IPS-18a (cell line): ENCODE results near the gene ABCA3.

Source experiments
- H3K27ac ChIP-seq: one replicate; pipeline ENCODE4 v1.5.1; 2013; ENCODE audit warnings: low read length
- H3K27me3 ChIP-seq: one replicate; pipeline ENCODE4 v1.6.1; 2013; ENCODE audit warnings: mild to moderate bottlenecking, low read length; ENCODE audit not compliant: control insufficient read depth, insufficient read depth
- H3K36me3 ChIP-seq: one replicate; pipeline ENCODE4 v1.6.1; 2013; ENCODE audit warnings: low read depth, low read length; ENCODE audit not compliant: control insufficient read depth
- H3K4me1 ChIP-seq: one replicate; pipeline ENCODE4 v1.6.1; 2013; ENCODE audit warnings: low read depth, low read length; ENCODE audit not compliant: control insufficient read depth
- H3K4me3 ChIP-seq: one replicate; pipeline ENCODE4 v1.5.1; 2013; ENCODE audit warnings: low read length
- H3K9ac ChIP-seq: one replicate; pipeline ENCODE4 v1.6.1; 2013; ENCODE audit warnings: mild to moderate bottlenecking, low read length, moderate library complexity
- H3K9me3 ChIP-seq: one replicate; pipeline ENCODE4 v1.6.1; 2013; ENCODE audit warnings: low read depth, low read length; ENCODE audit not compliant: control insufficient read depth

The ABCA3 gene

DNA sequence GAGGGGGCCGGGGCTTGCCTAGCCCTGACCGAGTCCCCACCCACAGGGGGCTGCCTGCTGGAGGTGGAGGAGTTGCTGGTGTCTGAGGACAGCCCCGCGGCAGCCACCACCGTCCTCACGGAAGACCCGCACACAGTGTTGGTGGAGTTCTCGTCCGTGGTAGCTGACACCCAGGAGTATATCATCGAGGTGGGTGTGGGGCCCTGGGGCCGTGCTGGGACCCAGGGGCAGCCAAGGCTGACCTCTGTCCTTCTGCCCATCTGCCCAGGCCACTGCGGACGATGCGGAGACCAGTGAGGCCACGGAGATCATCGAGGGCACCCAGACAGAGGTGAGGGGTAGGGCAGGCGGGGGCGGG, 105.7 kb downstream of the ABCA3 start:
- Histone ChIP-seq H3K36me3 (peaks cover 21% of the 10 kb centered on the region), H3K9ac (no peak overlapping the region), H3K9me3 (no peaks in the 10 kb centered on the region), H3K4me3 (no peak overlapping the region), H3K27ac (no peak overlapping the region), H3K27me3 (peaks cover 28% of the 10 kb centered on the region), H3K4me1 (no peaks in the 10 kb centered on the region)

DNA sequence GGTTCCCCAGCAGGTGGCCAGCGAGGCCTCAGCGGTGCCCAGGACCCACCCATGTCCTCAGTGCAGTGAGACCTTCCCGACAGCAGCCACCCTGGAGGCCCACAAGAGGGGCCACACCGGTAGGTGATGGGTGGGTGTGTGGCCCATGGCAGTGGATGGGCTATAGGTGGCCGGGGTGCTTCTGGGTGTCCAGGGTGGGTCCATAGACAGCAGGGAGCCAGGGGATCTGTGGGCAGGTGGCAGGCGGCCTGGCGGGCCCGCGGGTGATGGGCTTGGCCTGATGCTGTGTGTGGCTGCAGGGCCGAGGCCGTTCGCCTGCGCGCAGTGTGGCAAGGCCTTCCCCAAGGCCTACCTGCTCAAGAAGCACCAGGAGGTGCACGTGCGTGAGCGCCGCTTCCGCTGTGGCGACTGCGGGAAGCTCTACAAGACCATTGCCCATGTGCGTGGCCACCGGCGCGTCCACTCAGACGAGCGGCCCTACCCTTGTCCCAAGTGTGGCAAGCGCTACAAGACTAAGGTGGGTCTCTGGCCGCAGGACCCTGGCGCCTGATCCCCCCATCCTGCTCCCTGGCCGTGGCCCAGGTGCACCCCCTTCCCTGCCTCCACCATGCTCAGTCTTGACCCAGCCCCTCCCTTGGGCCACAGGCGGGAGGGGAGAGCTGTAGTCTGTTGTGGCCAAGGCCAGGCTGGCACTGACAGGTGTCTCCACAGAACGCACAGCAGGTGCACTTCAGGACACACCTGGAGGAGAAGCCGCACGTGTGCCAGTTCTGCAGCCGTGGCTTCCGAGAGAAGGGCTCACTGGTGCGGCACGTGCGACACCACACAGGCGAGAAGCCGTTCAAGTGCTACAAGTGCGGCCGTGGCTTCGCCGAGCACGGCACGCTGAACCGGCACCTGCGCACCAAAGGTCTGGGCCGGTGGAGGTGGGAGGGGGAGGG, 106.4 kb downstream of the ABCA3 start:
- Histone ChIP-seq H3K27ac (no peak overlapping the region), H3K4me1 (no peaks in the 10 kb centered on the region), H3K9me3 (no peaks in the 10 kb centered on the region), H3K9ac (no peak overlapping the region), H3K36me3 (peaks cover 27% of the 10 kb centered on the region), H3K4me3 (no peak overlapping the region), H3K27me3 (peaks cover 28% of the 10 kb centered on the region)

DNA sequence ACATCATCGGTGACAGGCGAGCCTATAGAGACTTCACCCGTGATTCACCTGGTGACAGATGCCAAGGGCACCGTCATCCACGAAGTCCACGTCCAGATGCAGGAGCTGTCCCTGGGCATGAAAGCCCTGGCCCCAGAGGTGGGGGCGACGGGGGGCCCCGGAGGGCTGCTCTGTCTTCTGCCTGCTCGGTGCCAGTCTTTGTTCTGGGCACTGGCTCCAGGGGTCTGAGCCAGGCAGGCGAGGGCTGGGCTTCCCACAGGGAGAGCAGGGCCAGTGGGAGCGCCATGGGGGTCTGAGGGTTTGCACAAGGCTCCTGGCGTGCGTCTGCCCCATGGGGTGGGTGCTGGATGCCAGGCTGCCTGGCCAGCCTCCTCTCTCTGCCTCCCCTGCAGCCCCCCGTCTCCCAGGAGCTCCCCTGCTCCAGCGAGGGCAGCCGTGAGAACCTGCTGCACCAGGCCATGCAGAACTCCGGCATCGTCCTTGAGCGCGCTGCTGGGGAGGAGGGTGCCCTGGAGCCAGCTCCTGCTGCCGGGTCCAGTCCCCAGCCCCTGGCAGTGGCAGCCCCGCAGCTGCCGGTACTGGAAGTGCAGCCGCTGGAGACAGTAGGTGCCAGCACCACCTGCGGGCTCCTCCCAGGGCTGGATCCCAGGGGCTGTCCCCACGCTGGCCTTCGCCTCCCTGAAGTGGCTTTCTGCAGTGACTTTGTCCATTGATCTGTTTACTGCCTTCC, 107.3 kb downstream of the ABCA3 start:
- Histone ChIP-seq H3K9ac (no peak overlapping the region), H3K4me3 (no peak overlapping the region), H3K27ac (no peak overlapping the region), H3K9me3 (no peaks in the 10 kb centered on the region), H3K36me3 (peaks cover 34% of the 10 kb centered on the region), H3K27me3 (peaks cover 26% of the 10 kb centered on the region), H3K4me1 (no peaks in the 10 kb centered on the region)

DNA sequence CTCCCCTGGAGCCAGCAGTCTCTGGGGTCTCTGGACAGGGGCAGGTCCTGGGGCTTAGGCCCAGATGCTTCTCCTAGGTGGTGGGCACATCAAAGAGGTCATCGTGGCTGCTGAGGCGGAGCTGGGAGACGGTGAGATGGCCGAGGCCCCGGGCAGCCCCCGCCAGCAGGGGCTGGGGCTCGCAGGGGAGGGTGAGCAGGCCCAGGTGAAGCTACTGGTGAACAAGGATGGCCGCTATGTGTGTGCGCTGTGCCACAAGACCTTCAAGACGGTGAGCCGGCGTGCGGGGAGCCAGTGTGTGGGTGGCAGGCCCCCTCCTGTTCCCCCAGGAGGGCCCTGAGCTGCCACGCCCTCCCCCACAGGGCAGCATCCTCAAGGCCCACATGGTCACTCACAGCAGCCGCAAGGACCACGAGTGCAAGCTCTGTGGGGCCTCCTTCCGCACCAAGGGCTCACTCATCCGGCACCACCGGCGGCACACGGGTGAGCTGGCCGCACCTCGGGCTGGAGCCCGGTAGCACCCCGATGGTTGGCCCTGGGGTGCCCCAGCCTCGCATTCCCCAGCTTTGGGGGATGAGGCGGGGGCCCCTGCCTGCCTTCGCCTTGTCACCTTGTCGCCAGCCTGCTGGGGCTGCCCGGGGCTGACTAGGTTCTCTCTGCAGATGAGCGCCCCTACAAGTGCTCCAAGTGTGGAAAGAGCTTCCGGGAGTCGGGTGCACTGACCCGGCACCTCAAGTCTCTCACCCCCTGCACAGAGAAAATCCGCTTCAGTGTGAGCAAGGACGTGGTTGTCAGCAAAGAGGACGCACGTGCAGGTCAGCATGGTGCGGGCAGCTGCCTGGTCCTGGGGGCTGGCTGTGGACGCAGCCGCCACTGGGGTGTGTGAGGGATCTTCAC, 108.2 kb downstream of the ABCA3 start:
- H3K36me3 ChIP-seq, result peaks cover 34% of the 10 kb centered on the region
- no peak overlapping the region for H3K4me3 ChIP-seq
- H3K27ac ChIP-seq, result no peak overlapping the region
- H3K27me3 ChIP-seq, result peaks cover 17% of the 10 kb centered on the region
- no peaks in the 10 kb centered on the region for H3K4me1 ChIP-seq
- no peaks in the 10 kb centered on the region for H3K9me3 ChIP-seq
- no peak overlapping the region for H3K9ac ChIP-seq

DNA sequence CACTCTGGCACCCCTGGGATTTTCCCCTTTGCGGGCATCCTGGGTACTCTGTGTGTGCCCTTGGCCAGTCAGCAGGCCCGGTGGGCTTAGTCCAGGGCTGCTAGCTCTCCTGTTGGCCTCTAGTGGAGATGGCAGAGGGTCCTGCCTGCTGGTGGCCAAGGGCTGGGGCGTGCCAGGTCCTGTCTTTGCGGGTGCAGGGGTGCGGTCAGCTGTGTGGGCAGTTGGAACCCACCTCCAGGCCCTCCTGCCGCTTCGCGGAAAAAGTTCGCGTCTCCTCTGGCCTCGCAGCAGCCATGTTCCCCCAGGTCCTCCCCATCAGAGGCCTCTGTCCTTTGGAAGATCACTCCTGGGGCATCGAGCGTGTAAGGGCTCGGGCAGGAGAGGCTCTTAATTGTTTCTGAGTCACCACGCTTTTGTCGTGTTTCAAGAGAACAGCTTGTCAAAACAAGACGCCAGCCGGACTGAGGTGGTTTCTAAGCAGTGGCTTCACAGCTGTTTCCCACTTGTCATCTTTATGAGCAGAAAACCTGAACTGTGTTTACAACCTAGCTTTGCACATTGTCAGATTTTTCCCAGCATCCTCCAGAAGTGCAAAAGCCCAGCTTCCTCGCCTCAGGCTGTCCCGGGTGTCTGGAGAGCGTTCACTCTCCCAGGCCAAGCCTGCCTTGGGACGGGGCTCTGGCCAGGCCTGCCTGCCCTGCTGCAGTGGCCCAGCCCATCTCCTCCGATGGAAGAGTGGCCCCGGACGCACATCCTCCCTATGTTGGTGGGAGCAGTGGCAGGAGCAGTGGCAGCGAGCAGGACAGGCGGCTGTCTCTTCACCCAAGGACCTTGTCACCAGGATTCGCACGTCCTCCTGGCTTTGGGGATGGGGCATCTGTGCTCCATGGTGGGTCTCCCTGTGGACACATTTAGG, 109.3 kb downstream of the ABCA3 start:
- H3K9ac ChIP-seq, result no peak overlapping the region
- no peak overlapping the region for H3K27ac ChIP-seq
- H3K36me3 ChIP-seq, result peaks cover 34% of the 10 kb centered on the region
- no peaks in the 10 kb centered on the region for H3K9me3 ChIP-seq
- no peaks in the 10 kb centered on the region for H3K4me1 ChIP-seq
- peaks cover 7% of the 10 kb centered on the region for H3K27me3 ChIP-seq
- no peak overlapping the region for H3K4me3 ChIP-seq

DNA sequence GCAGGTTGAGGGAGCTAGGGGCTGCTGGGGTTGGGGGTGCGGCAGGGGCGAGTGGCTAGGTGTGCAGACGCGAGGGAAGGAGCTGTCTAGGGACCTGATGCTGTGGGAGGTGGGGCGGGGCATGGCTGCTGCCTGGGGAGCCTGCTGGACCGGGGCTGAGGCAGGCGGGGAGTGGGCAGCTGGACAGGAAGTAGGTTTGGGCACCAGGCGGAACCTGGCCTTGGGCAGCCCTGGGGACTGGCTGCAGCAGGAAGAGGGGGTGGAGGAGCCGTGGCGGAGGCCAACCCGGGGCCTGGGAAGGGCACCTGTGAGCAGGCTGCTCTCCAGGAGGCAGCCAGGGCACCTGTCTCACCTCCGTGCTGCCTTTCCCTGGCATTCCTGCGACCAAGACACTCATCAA, 110.2 kb downstream of the ABCA3 start:
- H3K4me3 ChIP-seq, result no peak overlapping the region
- H3K27ac ChIP-seq, result no peak overlapping the region
- no peaks in the 10 kb centered on the region for H3K4me1 ChIP-seq
- H3K36me3 ChIP-seq, result peaks cover 34% of the 10 kb centered on the region
- H3K9me3 ChIP-seq, result no peaks in the 10 kb centered on the region
- no peak overlapping the region for H3K9ac ChIP-seq
- no peaks in the 10 kb centered on the region for H3K27me3 ChIP-seq

DNA sequence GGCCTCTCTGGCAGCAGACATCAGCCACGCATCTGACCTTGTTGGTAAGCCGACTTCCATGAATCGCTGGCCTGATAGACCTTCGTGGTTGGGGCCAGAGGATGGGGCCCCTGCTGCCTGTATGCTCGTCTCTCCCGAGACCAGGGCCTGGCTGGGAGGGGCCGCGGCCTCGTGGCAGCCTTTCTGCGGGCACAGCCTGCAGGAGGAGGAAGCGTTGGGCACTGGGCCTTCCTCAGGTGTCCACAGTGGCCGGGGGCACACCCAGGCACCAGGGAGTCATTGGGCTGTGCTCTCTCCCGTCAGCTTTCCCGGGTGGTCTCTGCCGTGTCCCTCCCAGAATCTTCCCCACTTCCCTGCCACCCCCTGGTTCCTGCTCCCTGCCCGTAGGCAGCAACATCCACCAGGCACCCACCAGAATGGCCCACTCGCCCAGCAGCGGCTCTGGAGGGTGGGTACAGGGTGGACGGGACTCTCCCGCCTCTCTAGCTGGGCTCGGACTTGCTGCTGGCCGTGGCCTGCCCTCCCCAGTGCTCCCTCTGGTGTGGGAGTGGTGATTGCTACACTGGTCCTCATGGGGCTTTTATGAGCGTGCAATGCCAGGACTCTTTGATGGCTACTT, 110.8 kb downstream of the ABCA3 start:
- H3K36me3 ChIP-seq, result peaks cover 31% of the 10 kb centered on the region
- H3K27me3 ChIP-seq, result no peaks in the 10 kb centered on the region
- H3K9ac ChIP-seq, result no peak overlapping the region

DNA sequence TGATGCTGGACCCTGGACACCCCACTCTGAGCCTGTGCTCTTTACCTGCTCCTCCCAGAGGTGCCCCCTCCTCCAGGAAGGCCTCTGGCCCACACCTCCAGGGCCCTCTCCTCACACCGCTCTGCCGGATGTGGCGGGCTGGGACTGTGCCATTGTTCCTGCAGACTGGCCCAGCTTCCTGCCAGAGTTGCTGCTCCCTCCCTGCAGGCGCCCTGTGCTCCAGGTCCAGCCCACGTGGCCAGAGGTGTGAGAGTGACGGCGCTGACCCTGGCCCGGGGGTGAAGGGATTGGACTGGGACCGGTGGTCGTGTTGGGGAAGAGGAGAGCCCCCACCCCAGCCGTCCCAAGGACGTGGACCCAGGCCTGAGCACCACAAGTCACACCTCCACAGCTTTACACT, 111.4 kb downstream of the ABCA3 start:
- Histone ChIP-seq H3K4me1 (no peaks in the 10 kb centered on the region), H3K9ac (no peak overlapping the region), H3K36me3 (peaks cover 31% of the 10 kb centered on the region), H3K4me3 (no peak overlapping the region), H3K27ac (no peak overlapping the region), H3K27me3 (no peaks in the 10 kb centered on the region), H3K9me3 (no peaks in the 10 kb centered on the region)

More for the DNA sequence above, 110.8 kb downstream of the ABCA3 start:
- H3K27ac ChIP-seq, result no peak overlapping the region
- no peak overlapping the region for H3K4me3 ChIP-seq
- no peaks in the 10 kb centered on the region for H3K9me3 ChIP-seq
- H3K4me1 ChIP-seq, result no peaks in the 10 kb centered on the region

DNA sequence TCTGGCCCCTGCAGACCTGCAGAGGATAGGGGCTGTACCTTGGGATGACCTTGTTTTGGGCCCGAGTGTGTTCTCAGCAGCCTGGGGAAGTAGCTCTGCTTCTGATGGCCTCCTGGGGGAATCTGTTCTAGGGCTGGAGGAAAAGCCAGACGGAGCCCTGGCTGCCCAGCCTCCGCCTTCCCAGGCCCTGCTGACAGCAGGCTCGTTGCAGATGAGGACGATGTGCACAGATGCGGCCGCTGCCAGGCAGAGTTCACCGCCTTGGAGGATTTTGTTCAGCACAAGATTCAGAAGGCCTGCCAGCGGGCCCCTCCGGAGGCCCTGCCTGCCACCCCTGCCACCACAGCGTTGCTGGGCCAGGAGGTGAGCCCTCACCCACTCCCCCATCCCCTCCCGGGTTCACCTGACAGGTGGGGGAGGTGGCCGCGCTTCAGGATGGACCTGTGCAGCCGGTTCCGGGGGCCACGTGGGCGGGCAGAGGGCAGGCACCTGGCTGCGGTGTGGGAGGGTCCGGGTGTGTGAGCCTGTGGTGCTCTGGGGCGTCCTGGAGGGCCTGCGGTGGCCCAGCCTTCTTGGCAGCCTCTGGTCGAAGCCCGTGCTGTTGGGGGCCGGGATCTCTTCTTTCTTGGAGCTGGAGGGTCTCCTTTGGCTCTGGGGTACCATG, 112.2 kb downstream of the ABCA3 start:
- H3K9ac ChIP-seq, result no peak overlapping the region
- no peak overlapping the region for H3K4me3 ChIP-seq
- H3K9me3 ChIP-seq, result no peaks in the 10 kb centered on the region
- no peak overlapping the region for H3K27ac ChIP-seq
- no peaks in the 10 kb centered on the region for H3K27me3 ChIP-seq
- H3K4me1 ChIP-seq, result no peaks in the 10 kb centered on the region
- peaks cover 31% of the 10 kb centered on the region for H3K36me3 ChIP-seq

DNA sequence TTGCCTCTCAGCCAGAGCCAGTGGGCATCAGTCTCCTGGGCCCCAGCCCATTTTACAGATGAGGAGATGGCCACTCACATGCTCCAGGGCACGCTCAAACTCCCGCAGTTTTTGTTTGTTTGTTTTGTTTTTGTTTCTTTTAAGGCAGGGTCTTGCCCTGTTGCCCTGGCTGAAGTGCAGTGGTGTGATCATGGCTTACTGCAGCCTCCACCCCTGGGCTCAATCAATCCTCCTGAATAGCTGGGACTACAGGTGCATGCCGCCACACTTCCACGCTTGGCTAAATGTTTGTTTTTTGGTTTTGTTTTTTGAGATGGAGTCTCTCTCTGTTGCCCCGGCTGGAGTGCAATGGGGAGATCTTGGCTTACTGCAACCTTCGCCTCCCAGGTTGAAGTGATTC, 113.6 kb downstream of the ABCA3 start:
- H3K4me1 ChIP-seq, result no peaks in the 10 kb centered on the region
- no peak overlapping the region for H3K27ac ChIP-seq
- H3K27me3 ChIP-seq, result no peaks in the 10 kb centered on the region
- no peak overlapping the region for H3K9ac ChIP-seq
- peaks cover 21% of the 10 kb centered on the region for H3K36me3 ChIP-seq
- no peaks in the 10 kb centered on the region for H3K9me3 ChIP-seq
- no peak overlapping the region for H3K4me3 ChIP-seq
